ENCODE data around the gene KLHL22. TPM values are rescaled to one million over a fixed set of nuclear protein-coding genes. Genes with fewer than 3 reads are reported as not detected.

Gene KLHL22
- total RNA-seq, 1 experiment from 2014 or later, result 14.8 TPM

DNA sequence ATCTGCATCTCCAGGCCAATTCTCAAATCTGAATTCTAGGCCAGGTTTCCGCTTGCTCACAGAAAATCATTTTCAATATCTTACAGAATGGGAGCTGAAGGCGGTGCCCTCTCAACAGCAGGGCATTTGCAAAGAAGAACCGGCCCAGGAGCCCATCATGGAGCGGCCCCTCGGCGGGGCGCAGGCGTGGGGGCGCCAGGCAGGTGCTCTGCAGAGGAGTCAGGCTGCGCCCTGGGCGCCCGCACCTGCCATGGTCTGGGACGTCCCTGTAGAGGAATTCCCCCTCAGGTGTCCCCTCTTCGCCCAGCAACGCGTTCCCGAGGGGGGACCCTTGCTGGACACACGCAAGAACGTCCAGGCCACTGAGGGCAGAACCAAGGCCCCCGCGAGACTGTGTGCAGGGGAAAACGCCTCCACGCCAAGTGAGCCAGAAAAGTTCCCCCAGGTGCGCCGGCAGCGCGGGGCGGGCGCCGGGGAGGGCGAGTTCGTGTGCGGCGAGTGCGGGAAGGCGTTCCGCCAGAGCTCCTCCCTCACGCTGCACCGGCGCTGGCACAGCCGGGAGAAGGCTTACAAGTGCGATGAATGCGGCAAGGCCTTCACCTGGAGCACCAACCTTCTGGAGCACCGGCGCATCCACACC is 90.2 kb downstream of the KLHL22 start:
- BruUV-seq (replicated peaks), result no TSS peak
- Histone ChIP-seq H3K27ac (ENCODE audit: low read length) (no peak overlapping the region), H3F3A (ENCODE audit: low read length, unreplicated experiment) (no peaks in the 10 kb centered on the region), H3K4me3 (ENCODE audit: low read length) (no peak overlapping the region), H3K9me3 (ENCODE audit: low read length) (no peaks in the 10 kb centered on the region), H2AFZ (ENCODE audit: low read length) (no peak overlapping the region), H4K20me1 (ENCODE audit: low read length) (no peaks in the 10 kb centered on the region), H3K36me3 (ENCODE audit: low read depth, low read length) (no peaks in the 10 kb centered on the region), H3K4me2 (ENCODE audit: low read length) (no peak overlapping the region), H3K27me3 (ENCODE audit: low read length) (no peaks in the 10 kb centered on the region), H3K9ac (ENCODE audit: low read length) (no peak overlapping the region), H3K79me2 (ENCODE audit: low read length) (no peaks in the 10 kb centered on the region), H3K9me2 (replicated peaks; ENCODE audit: low read length) (no peaks in the 10 kb centered on the region), H3K4me1 (ENCODE audit: insufficient read depth, low read length) (no peaks in the 10 kb centered on the region)
- CTCF ChIA-PET, result no interaction called here
- ATAC-seq, result no peak
- DNase-seq, result no peak
- no peak for TF ChIP-seq EZH2phosphoT487 (IDR thresholded peaks at IDR 0.05; ENCODE audit: borderline replicate concordance, low read length)
- POLR2A ChIA-PET (ENCODE audit: unreplicated experiment), result no interaction called here
- intact Hi-C loops (cut with micrococcal nuclease), result no loop called here

DNA sequence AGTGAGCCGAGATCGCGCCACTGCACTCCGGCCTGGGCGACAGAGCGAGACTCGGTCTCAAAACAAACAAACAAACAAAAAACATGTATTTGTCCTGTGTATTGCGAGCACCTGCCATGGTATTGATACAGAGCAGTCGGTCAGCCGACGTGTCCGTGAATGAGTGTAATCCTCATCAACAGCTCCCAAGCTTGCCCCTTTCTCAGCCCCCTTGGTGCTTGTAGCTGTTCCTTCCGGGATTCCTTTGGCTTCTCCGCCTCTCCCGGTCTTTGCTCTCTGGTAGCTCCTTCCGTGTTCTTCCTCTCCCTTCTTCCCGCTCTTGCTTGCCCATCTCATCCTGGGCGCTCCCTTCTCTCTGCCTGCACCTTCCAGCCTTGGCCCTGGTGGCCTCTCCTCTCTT is 90.7 kb downstream of the KLHL22 start:
- Histone ChIP-seq H3K4me1 (ENCODE audit: insufficient read depth, low read length) (no peaks in the 10 kb centered on the region), H3K79me2 (ENCODE audit: low read length) (no peaks in the 10 kb centered on the region), H3K4me3 (ENCODE audit: low read length) (no peak overlapping the region), H3K9ac (ENCODE audit: low read length) (no peak overlapping the region), H3K27ac (ENCODE audit: low read length) (no peak overlapping the region), H2AFZ (ENCODE audit: low read length) (no peak overlapping the region), H3K4me2 (ENCODE audit: low read length) (no peak overlapping the region), H3K27me3 (ENCODE audit: low read length) (no peaks in the 10 kb centered on the region), H4K20me1 (ENCODE audit: low read length) (no peaks in the 10 kb centered on the region), H3K36me3 (ENCODE audit: low read depth, low read length) (no peaks in the 10 kb centered on the region), H3K9me2 (replicated peaks; ENCODE audit: low read length) (no peaks in the 10 kb centered on the region), H3K9me3 (ENCODE audit: low read length) (no peaks in the 10 kb centered on the region), H3F3A (ENCODE audit: low read length, unreplicated experiment) (no peaks in the 10 kb centered on the region)
- ChIA-PET CTCF (interaction anchor here (0.7 kb wide), 1 partner anchor 13 kb away, joined by 7 read pairs; no protein-coding TSS in a partner anchor), POLR2A (ENCODE audit: unreplicated experiment) (no interaction called here)
- ATAC-seq, result no peak
- DNase-seq, result no peak
- TF ChIP-seq, protein P1, sequence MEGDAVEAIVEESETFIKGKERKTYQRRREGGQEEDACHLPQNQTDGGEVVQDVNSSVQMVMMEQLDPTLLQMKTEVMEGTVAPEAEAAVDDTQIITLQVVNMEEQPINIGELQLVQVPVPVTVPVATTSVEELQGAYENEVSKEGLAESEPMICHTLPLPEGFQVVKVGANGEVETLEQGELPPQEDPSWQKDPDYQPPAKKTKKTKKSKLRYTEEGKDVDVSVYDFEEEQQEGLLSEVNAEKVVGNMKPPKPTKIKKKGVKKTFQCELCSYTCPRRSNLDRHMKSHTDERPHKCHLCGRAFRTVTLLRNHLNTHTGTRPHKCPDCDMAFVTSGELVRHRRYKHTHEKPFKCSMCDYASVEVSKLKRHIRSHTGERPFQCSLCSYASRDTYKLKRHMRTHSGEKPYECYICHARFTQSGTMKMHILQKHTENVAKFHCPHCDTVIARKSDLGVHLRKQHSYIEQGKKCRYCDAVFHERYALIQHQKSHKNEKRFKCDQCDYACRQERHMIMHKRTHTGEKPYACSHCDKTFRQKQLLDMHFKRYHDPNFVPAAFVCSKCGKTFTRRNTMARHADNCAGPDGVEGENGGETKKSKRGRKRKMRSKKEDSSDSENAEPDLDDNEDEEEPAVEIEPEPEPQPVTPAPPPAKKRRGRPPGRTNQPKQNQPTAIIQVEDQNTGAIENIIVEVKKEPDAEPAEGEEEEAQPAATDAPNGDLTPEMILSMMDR (conservative IDR thresholded peaks at IDR 0.05; ENCODE audit: low read depth, low read length), result no peak
- TF ChIP-seq EZH2 (IDR thresholded peaks at IDR 0.05; ENCODE audit: low read length, unreplicated experiment) (no peak), EZH2phosphoT487 (IDR thresholded peaks at IDR 0.05; ENCODE audit: borderline replicate concordance, low read length) (no peak)
- BruUV-seq (replicated peaks), result no TSS peak
- intact Hi-C loops (cut with micrococcal nuclease), result no loop called here

DNA sequence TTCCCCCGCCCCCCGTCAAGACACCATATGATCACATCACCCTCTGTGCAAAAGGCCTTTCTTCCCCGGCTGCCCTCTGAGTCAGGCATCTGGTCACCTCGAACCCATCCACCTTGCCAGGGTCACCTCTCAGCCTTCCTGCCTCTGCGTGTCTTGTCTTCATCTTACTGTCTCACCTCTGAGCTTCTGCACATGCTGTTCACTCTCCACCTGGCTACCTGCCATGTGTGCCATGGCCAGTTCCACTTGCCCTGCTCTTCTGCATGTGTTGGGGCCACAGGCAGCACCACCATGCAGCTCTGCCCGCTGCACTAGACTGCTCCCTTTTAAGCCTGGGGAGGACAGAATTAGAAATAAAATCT is 91.8 kb downstream of the KLHL22 start:
- TF ChIP-seq, protein P1 (conservative IDR thresholded peaks at IDR 0.05; ENCODE audit: low read depth, low read length), result no peak
- TF ChIP-seq EZH2 (IDR thresholded peaks at IDR 0.05; ENCODE audit: low read length, unreplicated experiment) (no peak), EZH2phosphoT487 (IDR thresholded peaks at IDR 0.05; ENCODE audit: borderline replicate concordance, low read length) (no peak)
- H3K79me2 ChIP-seq (ENCODE audit: low read length), result peaks cover 8% of the 10 kb centered on the region; the same call in 1 of the 2 replicates
- ChIA-PET POLR2A (ENCODE audit: unreplicated experiment) (no interaction called here), CTCF (no interaction called here)
- no peak for ATAC-seq
- no peaks in the 10 kb centered on the region for H4K20me1 ChIP-seq (ENCODE audit: low read length)
- H3K4me2 ChIP-seq (ENCODE audit: low read length), result no peak overlapping the region
- H3K9me3 ChIP-seq (ENCODE audit: low read length), result no peaks in the 10 kb centered on the region
- H3K27ac ChIP-seq (ENCODE audit: low read length), result no peak overlapping the region
- H2AFZ ChIP-seq (ENCODE audit: low read length), result no peak overlapping the region
- no TSS peak for BruUV-seq (replicated peaks)
- H3K4me3 ChIP-seq (ENCODE audit: low read length), result no peak overlapping the region
- H3K27me3 ChIP-seq (ENCODE audit: low read length), result no peaks in the 10 kb centered on the region
- no peak overlapping the region for H3K9ac ChIP-seq (ENCODE audit: low read length)
- H3K9me2 ChIP-seq (replicated peaks; ENCODE audit: low read length), result no peaks in the 10 kb centered on the region
- H3K4me1 ChIP-seq (ENCODE audit: insufficient read depth, low read length), result no peaks in the 10 kb centered on the region
- H3F3A ChIP-seq (ENCODE audit: low read length, unreplicated experiment), result no peaks in the 10 kb centered on the region
- DNase-seq, result no peak
- H3K36me3 ChIP-seq (ENCODE audit: low read depth, low read length), result no peaks in the 10 kb centered on the region
- intact Hi-C loops (cut with micrococcal nuclease), result no loop called here

Data from PC-3 (cell line).